GM23338 (cell line): ENCODE data around the gene EYS.

ENCODE experiments used
- CTCF ChIP-seq, 2 experiments: fragments of 200-600 bp in 1 of 2; sonication (generic) in 1 of 2; conservative IDR thresholded peaks; 2 replicates each; pipeline versions ENCODE4 v1.5.1 to v1.6.1; 2016 to 2017; ENCODE audit warnings: antibody characterized with exemption in 2 of 2, low read depth in 2 of 2, mild to moderate bottlenecking in 2 of 2, moderate library complexity in 1 of 2
- EZH2 ChIP-seq: fragments of 200-600 bp; sonication (generic); IDR thresholded peaks from one replicate; pipeline ENCODE4 v1.8.0; 2017; ENCODE audit warnings: antibody characterized with exemption, mild to moderate bottlenecking, low read depth; ENCODE audit not compliant: unreplicated experiment
- EZH2phosphoT487 ChIP-seq: fragments of 200-600 bp; sonication (generic); IDR thresholded peaks from one replicate; pipeline ENCODE4 v1.8.1; 2018; ENCODE audit warnings: antibody characterized with exemption; ENCODE audit not compliant: unreplicated experiment
- JUNB ChIP-seq: IDR thresholded peaks from one replicate; pipeline ENCODE4 v1.6.1; 2016; ENCODE audit warnings: antibody characterized with exemption; ENCODE audit not compliant: unreplicated experiment
- NANOG ChIP-seq: IDR thresholded peaks from 2 replicates; pipeline ENCODE4 v1.6.1; 2016; ENCODE audit warnings: antibody characterized with exemption, borderline replicate concordance
- POLR2AphosphoS5 ChIP-seq: IDR thresholded peaks from 2 replicates; pipeline ENCODE4 v1.6.1; 2016; ENCODE audit warnings: antibody characterized with exemption, low read depth
- REST ChIP-seq: IDR thresholded peaks from one replicate; pipeline ENCODE4 v1.6.1; 2018; ENCODE audit warnings: antibody characterized with exemption; ENCODE audit not compliant: unreplicated experiment

GRCh38 chr6:64104051-64104450 is 1603.0 kb downstream of the EYS start:
- TF ChIP-seq EZH2phosphoT487: no peak
- no peak for TF ChIP-seq CTCF (conservative IDR thresholded peaks at IDR 0.05; ENCODE audit: low read depth in 2 of 2)
- no peak for TF ChIP-seq POLR2AphosphoS5
- TF ChIP-seq NANOG: no peak
- no peak for TF ChIP-seq EZH2
- TF ChIP-seq REST: no peak
- no peak for TF ChIP-seq JUNB
